ENCODE results near the gene TNXB. TPM values are rescaled to one million over a fixed set of nuclear protein-coding genes. Genes with fewer than 3 reads are reported as not detected.
"Not testable (repeated sequence)": the region's sequence is repeated elsewhere in the genome, so short reads cannot be mapped to it uniquely, and the experiment has no call there.

The TNXB gene
- total and polyA plus RNA-seq, 9 of the 15 experiments (the other 6 are each of a cell fraction or from before 2014, with no cell fraction given) = 0.14 to 28.1 (median 12.4) TPM

DNA sequence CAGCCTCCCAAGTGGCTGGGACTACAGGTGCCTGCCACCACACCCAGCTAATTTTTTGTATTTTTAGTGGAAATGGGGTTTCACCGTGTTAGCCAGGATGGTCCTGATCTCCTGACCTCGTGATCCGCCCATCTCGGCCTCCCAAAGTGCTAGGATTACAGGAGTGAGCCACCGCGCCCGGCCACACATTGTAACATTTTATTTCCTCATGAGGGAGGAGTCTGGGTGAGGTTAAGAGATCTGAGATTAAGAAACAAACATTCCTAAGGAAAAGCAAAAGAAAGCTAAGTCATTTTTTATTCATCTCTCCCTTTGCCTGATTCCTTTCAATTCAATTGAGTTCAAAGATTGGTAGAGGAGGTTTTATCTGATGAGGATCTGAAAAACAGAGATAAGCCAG is 35.1 kb upstream of the TNXB start:
- H3K9me3 ChIP-seq (replicated peaks; ENCODE audit: control insufficient read depth, insufficient read depth, low read depth, low read length); H4K20me1 ChIP-seq (replicated peaks; ENCODE audit: control insufficient read depth, insufficient read depth, low read length); H2AFZ ChIP-seq (ENCODE audit: low read depth, low read length); H3K4me3 ChIP-seq; H3K9me1 ChIP-seq (ENCODE audit: control insufficient read depth, insufficient read depth, low read length); H3K36me3 ChIP-seq (ENCODE audit: control insufficient read depth, insufficient read depth, low read length); H3K9ac ChIP-seq (ENCODE audit: insufficient read depth in 1 of 2, low read depth in 2 of 2, low read length in 2 of 2); H3K4me2 ChIP-seq (ENCODE audit: insufficient read depth, low read length); in situ Hi-C loops (cut with MboI); FAIRE-seq; H3K27ac ChIP-seq (ENCODE audit: extremely low read depth, low read depth, low read length); H3K79me2 ChIP-seq (ENCODE audit: control insufficient read depth, insufficient read depth, low read length); DNase-seq (ENCODE audit: extremely low read depth in 1 of 4, low spot score in 3 of 4); BruUV-seq (replicated peaks); ATAC-seq; intact Hi-C loops (cut with micrococcal nuclease); CTCF ChIA-PET (ENCODE audit: low intra/inter-chr PET ratio); H3K27me3 ChIP-seq (ENCODE audit: control insufficient read depth in 2 of 2, insufficient read depth in 2 of 2, low read length in 2 of 2): not testable (repeated sequence)
- POLR2A ChIA-PET = interaction anchor here (0.7 to 4.2 kb wide), 4 partner anchors 9 to 32 kb away, joined by 3 to 13 read pairs (median 6); partner anchors contain the start of gene EGFL8
- 19% methylated on average over 7 of the region's 7 CpGs for WGBS (ENCODE audit: insufficient coverage, low coverage, missing lambda C conversion rate)
- H3K4me1 ChIP-seq (replicated peaks in 1 of 2; ENCODE audit: control insufficient read depth in 2 of 2, insufficient read depth in 2 of 2, low read length in 2 of 2) = peaks cover 11 to 18% of the 10 kb centered on the region in 2 experiments

DNA sequence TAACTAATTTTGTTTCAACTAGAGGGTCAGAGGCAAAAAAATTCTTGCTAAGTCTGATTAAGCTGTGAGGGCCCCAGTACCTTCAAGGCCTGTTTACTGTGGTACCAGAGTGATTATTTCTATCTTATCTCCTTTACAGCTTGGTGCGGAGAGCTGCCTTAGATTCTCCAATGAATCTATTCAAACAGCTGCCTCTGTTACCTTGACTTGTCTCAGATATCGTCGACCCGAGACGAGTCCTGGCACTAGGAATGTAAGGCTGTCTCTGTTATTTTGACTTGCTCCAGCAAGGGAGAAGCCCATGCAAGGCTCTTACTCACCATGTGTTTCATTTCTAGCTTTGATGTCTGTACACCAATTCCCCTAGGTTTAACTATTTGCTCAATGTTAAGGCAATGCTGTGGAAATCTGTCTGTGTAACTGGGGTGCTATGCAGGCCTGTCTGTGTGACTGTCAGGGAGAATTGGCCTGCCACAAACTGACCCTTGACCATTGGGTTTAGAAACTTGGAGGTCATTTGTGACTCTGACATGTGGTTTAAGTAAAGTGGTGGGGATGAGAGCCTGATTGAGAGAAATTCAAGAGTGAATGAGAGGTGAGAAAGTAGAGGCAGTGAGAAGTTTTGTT is 31.4 kb upstream of the TNXB start:
- no peaks in the 10 kb centered on the region for H4K20me1 ChIP-seq (replicated peaks; ENCODE audit: control insufficient read depth, insufficient read depth, low read length)
- peak overlapping the region in 1 of 2 experiments; percentile 13; a peak in 1 of 4 replicates for H3K9ac ChIP-seq (ENCODE audit: insufficient read depth in 1 of 2, low read depth in 2 of 2, low read length in 2 of 2)
- peak overlapping the region; percentile 26; the same call in 1 of the 2 replicates for H3K4me2 ChIP-seq (ENCODE audit: insufficient read depth, low read length)
- peaks cover 9 to 13% of the 10 kb centered on the region in 2 experiments; a peak in 4 of 5 replicates for H3K4me1 ChIP-seq (replicated peaks in 1 of 2; ENCODE audit: control insufficient read depth in 2 of 2, insufficient read depth in 2 of 2, low read length in 2 of 2)
- ATAC-seq = no peak; the same call in 2 of the 3 replicates
- no peaks in the 10 kb centered on the region for H3K9me3 ChIP-seq (replicated peaks; ENCODE audit: control insufficient read depth, insufficient read depth, low read depth, low read length)
- H3K9me1 ChIP-seq (ENCODE audit: control insufficient read depth, insufficient read depth, low read length) = no peaks in the 10 kb centered on the region
- DNase-seq (ENCODE audit: extremely low read depth in 1 of 4, low spot score in 3 of 4) = peak in 1 of 4 experiments; percentile 51
- no peak overlapping the region; the same call in 2 of the 3 replicates for H3K27ac ChIP-seq (ENCODE audit: extremely low read depth, low read depth, low read length)
- H3K27me3 ChIP-seq (ENCODE audit: control insufficient read depth in 2 of 2, insufficient read depth in 2 of 2, low read length in 2 of 2) = no peaks in the 10 kb centered on the region
- in situ Hi-C loops (cut with MboI) (no loop called here), intact Hi-C loops (cut with micrococcal nuclease) (no loop called here)
- peak overlapping the region; percentile 71 for H2AFZ ChIP-seq (ENCODE audit: low read depth, low read length)
- no TSS peak for BruUV-seq (replicated peaks)
- H3K4me3 ChIP-seq = no peak overlapping the region
- H3K36me3 ChIP-seq (ENCODE audit: control insufficient read depth, insufficient read depth, low read length) = no peaks in the 10 kb centered on the region
- H3K79me2 ChIP-seq (ENCODE audit: control insufficient read depth, insufficient read depth, low read length) = no peaks in the 10 kb centered on the region
- FAIRE-seq = peak; percentile 59
- CTCF ChIA-PET (ENCODE audit: low intra/inter-chr PET ratio) = no interaction called here
- WGBS (ENCODE audit: insufficient coverage, low coverage, missing lambda C conversion rate) = 4% methylated on average over 5 of the region's 5 CpGs
- POLR2A ChIA-PET = interaction anchor here (1.1 to 4.2 kb wide), 4 partner anchors 8 to 41 kb away, joined by 3 to 13 read pairs (median 6); partner anchors contain the start of gene ATF6B
- no peak for TF ChIP-seq MTA1 (IDR thresholded peaks at IDR 0.05; ENCODE audit: borderline replicate concordance)
- TF ChIP-seq MCM5 (IDR thresholded peaks at IDR 0.05; ENCODE audit: low read depth) = no peak
- TF ChIP-seq SOX6 (IDR thresholded peaks at IDR 0.05) = no peak
- TF ChIP-seq NR2C1 (IDR thresholded peaks at IDR 0.05) = no peak
- no peak for TF ChIP-seq NR2C1 (tag; IDR thresholded peaks at IDR 0.05)
- TF ChIP-seq ARID2 (IDR thresholded peaks at IDR 0.05) = no peak
- TF ChIP-seq RBM22 (IDR thresholded peaks at IDR 0.05; ENCODE audit: low read depth, low read length, poor library complexity, severe bottlenecking) = no peak
- 0 out of 2 replicates have a peak, but pooled peaks have one; percentile 39 for TF ChIP-seq TEAD4 (IDR thresholded peaks at IDR 0.05; ENCODE audit: low read length)
- TF ChIP-seq TEAD4 (CRISPR knock-in tag; IDR thresholded peaks at IDR 0.05; ENCODE audit: borderline replicate concordance) = no peak
- TF ChIP-seq PPARD (CRISPR knock-in tag; IDR thresholded peaks at IDR 0.05) = no peak
- TF ChIP-seq SREBF2 (CRISPR knock-in tag; IDR thresholded peaks at IDR 0.05) = no peak
- no peak for TF ChIP-seq E2F3 (CRISPR knock-in tag; IDR thresholded peaks at IDR 0.05)
- TF ChIP-seq STAT5B (CRISPR knock-in tag; IDR thresholded peaks at IDR 0.05) = no peak
- peak; percentile 79 for TF ChIP-seq CBFA2T3 (IDR thresholded peaks at IDR 0.05)
- no peak for TF ChIP-seq HMG20A (CRISPR knock-in tag; conservative IDR thresholded peaks at IDR 0.05)
- TF ChIP-seq ZNF232 (CRISPR knock-in tag; IDR thresholded peaks at IDR 0.05) = no peak
- TF ChIP-seq FOSL1 (tag; conservative IDR thresholded peaks at IDR 0.05) = no peak
- no peak for TF ChIP-seq MTA3 (IDR thresholded peaks at IDR 0.05; ENCODE audit: borderline replicate concordance)

All from K562 (cell line).